Cardiac muscle cell (in vitro differentiated cells and primary cell): ENCODE results near the gene RRAGA. TPM values are rescaled to one million over a fixed set of nuclear protein-coding genes. Genes with fewer than 3 reads are reported as not detected.
"Not testable (repeated sequence)": the region's sequence is repeated elsewhere in the genome, so short reads cannot be mapped to it uniquely, and the experiment has no call there.

ENCODE experiments used
- DNase-seq, 2 donors: peaks; one replicate each; pipeline versions ENCODE4 v3.0.0 to v3.0.0-alpha.2; 2010 to 2017; ENCODE audit warnings: low read depth in 1 of 2, low spot score in 1 of 2
- H3K27ac ChIP-seq: fragments of 200-600 bp; sonication (generic); 2 replicates; pipeline ENCODE4 v1.5.1; 2016
- H3K27me3 ChIP-seq: fragments of 200-600 bp; sonication (generic); 2 replicates; pipeline ENCODE4 v1.6.0; 2016; ENCODE audit warnings: control low read depth
- H3K36me3 ChIP-seq: fragments of 200-600 bp; sonication (generic); 2 replicates; pipeline ENCODE4 v1.5.1; 2016; ENCODE audit warnings: control low read depth
- H3K4me1 ChIP-seq: fragments of 200-600 bp; sonication (generic); 2 replicates; pipeline ENCODE4 v1.8.1; 2017; ENCODE audit warnings: low read depth, mild to moderate bottlenecking, mixed run types
- H3K4me3 ChIP-seq: fragments of 200-600 bp; sonication (generic); 2 replicates; pipeline ENCODE4 v1.5.1; 2016; ENCODE audit warnings: mild to moderate bottlenecking
- H3K9me3 ChIP-seq: fragments of 200-600 bp; sonication (generic); 2 replicates; pipeline ENCODE4 v1.5.1; 2017; ENCODE audit warnings: low read depth, mild to moderate bottlenecking, control low read depth
- polyA plus RNA-seq: library from polyadenylated mRNA; unstranded; fragments of >200 nt; fragmentation: Nextera tagmentation; extraction: Ambion mirVana; gene quantifications from 2 replicates; pipeline ENCODE4 v1.2.1, GENCODE V29; 2016
- total RNA-seq: library from RNA; depleted of rRNA; stranded (reverse); fragments of >200 nt; gene quantifications from 2 replicates; pipeline ENCODE4 v1.2.3, GENCODE V29; 2016
- TF ChIP-seq, protein P1 (sequence below): IDR thresholded peaks from 2 replicates; pipeline ENCODE4 v1.5.1; 2012; ENCODE audit warnings: low read depth, mild to moderate bottlenecking, low read length

The RRAGA gene, protein sequence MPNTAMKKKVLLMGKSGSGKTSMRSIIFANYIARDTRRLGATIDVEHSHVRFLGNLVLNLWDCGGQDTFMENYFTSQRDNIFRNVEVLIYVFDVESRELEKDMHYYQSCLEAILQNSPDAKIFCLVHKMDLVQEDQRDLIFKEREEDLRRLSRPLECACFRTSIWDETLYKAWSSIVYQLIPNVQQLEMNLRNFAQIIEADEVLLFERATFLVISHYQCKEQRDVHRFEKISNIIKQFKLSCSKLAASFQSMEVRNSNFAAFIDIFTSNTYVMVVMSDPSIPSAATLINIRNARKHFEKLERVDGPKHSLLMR
- 43.8 and 53.7 TPM in 2 replicates for total RNA-seq
- 154 and 164 TPM in 2 replicates for polyA plus RNA-seq

DNA sequence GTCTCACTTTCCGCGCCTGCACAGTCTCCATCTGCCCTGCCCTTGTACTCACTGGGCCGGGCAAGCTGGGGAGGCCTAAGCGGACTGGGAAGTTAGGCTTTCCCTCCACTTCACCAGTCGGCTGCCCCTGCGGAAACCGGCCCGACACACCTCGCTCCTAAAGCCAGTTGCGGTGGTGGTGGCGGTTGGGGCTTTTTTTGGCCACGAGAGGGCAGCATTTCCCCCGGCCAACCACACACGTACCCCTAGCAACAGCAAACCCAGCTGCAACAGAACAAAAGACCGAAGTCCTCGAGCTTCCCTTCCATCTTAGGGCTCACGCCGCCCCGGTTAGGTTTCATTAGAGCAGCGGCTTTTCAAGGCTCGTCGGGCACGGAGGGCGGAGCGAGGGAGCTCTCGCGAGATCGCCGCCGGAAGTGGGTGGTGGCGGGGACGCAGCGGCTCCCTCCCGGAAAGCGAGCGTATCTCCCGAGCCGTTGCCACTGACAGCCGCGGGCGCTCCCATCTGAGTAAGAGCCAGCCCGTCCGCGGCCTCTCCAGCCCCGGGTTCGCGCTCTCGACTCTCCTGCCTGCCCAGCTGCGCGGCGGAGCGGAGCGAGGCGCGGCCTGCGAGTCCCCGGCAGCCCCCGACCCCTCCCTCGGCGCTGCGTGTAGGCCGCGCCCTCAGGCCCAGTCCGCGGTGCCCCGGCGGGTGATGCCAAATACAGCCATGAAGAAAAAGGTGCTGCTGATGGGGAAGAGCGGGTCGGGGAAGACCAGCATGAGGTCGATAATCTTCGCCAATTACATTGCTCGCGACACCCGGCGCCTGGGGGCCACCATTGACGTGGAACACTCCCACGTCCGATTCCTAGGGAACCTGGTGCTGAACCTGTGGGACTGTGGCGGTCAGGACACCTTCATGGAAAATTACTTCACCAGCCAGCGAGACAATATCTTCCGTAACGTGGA is at the start of gene RRAGA:
RRAGA (plus strand) TSS at position 462 of the 951 bp plus-strand sequence; CDS start at position 695, 233 bp downstream.
- no peaks in the 10 kb centered on the region for H3K4me1 ChIP-seq
- no peaks in the 10 kb centered on the region for H3K9me3 ChIP-seq
- H3K27me3 ChIP-seq: no peaks in the 10 kb centered on the region
- peak; percentile 96 to 98 for DNase-seq
- peak within 1 kb of the TSS; percentile 91 for H3K27ac ChIP-seq
- H3K4me3 ChIP-seq: peak within 1 kb of the TSS; percentile 62
- TF ChIP-seq, protein P1, sequence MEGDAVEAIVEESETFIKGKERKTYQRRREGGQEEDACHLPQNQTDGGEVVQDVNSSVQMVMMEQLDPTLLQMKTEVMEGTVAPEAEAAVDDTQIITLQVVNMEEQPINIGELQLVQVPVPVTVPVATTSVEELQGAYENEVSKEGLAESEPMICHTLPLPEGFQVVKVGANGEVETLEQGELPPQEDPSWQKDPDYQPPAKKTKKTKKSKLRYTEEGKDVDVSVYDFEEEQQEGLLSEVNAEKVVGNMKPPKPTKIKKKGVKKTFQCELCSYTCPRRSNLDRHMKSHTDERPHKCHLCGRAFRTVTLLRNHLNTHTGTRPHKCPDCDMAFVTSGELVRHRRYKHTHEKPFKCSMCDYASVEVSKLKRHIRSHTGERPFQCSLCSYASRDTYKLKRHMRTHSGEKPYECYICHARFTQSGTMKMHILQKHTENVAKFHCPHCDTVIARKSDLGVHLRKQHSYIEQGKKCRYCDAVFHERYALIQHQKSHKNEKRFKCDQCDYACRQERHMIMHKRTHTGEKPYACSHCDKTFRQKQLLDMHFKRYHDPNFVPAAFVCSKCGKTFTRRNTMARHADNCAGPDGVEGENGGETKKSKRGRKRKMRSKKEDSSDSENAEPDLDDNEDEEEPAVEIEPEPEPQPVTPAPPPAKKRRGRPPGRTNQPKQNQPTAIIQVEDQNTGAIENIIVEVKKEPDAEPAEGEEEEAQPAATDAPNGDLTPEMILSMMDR: peak; percentile 83
- no peaks in the 10 kb centered on the region for H3K36me3 ChIP-seq

DNA sequence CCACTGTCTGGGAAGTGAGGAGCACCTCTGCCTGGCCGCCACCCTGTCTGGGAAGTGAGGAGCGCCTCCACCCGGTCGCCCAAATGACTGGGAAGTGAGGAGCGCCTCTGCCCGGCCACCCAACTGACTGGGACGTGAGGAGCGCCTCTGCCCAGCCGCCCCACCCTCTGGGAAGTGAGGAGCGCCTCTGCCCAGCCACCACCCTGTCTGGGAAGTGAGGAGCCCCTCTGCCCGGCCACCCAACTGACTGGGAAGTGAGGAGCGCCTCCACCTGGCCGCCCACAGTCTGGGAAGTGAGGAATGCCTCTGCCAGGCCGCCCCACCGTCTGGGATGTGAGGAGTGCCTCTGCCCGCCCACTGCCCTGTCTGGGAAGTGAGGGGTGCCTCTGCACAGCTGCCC is 49.1 kb upstream of the RRAGA start:
- H3K27ac ChIP-seq: no peak overlapping the region
- TF ChIP-seq, protein P1: no peak
- H3K4me3 ChIP-seq: no peak overlapping the region
- H3K4me1 ChIP-seq: no peaks in the 10 kb centered on the region
- no peak for DNase-seq
- H3K9me3 ChIP-seq: no peaks in the 10 kb centered on the region
- H3K36me3 ChIP-seq: no peaks in the 10 kb centered on the region
- H3K27me3 ChIP-seq: no peaks in the 10 kb centered on the region

DNA sequence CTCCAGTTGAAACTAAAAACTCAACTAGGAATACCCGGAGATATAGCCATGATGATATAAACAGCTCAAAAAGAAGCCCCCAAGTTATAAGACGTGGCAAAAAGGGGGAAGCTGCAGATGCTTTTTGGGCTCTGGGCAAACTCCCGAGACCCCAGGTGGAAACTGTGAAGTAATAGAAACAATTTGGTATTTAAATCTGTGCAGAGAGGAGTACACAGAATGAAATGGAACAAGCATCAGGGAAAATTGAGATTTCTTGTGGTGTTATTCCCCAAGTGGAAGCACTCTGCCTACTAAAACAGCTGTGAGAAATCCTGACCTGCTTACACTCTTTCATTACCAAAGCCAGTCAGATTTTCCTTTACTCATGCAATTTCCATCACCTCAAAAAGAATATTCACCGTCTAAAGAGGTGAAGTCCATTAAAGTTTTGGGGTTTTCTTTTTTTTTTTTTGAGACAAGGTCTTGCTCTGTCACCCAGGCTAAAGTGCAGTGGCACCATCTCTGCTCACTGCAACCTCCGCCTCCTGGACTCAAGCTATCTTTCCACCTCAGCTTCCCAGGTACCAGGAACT is 39.7 kb upstream of the RRAGA start:
- DNase-seq: no peak
- Histone ChIP-seq H3K27ac (no peak overlapping the region), H3K4me3 (no peak overlapping the region), H3K9me3 (no peaks in the 10 kb centered on the region), H3K27me3 (no peaks in the 10 kb centered on the region), H3K4me1 (no peaks in the 10 kb centered on the region), H3K36me3 (no peaks in the 10 kb centered on the region)
- TF ChIP-seq, protein P1: no peak

DNA sequence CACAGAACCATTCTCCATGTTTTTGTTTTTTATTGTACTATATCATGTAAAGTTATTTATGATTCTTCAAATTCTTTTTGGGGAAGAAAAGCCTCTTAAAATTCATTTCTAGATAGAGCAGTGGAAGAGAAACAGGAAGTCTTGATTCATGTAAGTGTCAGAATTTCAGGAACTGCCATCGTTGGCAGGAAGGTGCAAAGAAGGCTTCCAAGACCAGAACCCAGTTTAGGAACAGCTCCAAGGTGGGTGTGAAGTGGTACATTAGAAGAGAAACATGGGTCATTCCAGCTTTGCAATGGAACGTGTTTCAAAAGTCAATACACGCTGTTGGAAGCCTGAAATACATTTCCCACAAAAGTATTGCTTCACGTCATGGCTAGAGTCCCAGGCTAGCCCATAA is 31.0 kb upstream of the RRAGA start:
- Histone ChIP-seq H3K9me3 (no peaks in the 10 kb centered on the region), H3K27ac (no peak overlapping the region), H3K4me3 (no peak overlapping the region), H3K27me3 (no peaks in the 10 kb centered on the region), H3K36me3 (no peaks in the 10 kb centered on the region), H3K4me1 (no peaks in the 10 kb centered on the region)
- DNase-seq: peak in 1 of 2 donors; percentile 4
- TF ChIP-seq, protein P1: no peak

DNA sequence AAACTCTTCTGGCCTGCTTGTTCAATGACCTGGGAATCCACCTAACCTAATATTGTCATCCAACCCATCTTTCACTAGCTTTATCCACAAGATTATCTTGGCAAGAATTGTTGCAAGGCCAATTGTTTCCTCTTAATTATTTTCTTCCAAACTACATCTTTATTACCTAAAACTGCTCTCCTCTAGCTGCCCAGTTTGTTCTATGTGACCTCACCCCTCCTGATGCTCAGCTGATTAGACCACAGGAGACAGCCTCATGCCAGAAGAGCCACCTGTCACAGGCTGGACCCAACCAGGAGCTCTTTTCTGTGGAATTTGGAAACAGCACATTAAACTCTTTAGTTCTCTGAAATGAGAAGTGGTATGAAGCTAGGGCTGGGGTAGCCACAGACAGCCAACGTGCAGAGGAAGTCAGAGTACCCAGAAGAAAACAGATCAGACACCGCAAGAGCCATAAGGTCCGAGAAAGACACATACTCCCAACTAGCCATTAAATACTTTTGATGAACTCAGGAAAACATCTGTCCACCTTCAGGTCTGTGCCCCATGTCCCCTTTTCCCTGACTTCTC is 28.3 kb upstream of the RRAGA start:
- Histone ChIP-seq H3K27ac (no peak overlapping the region), H3K9me3 (no peaks in the 10 kb centered on the region), H3K36me3 (no peaks in the 10 kb centered on the region), H3K4me1 (no peaks in the 10 kb centered on the region), H3K4me3 (no peak overlapping the region), H3K27me3 (no peaks in the 10 kb centered on the region)
- TF ChIP-seq, protein P1: no peak
- no peak for DNase-seq

DNA sequence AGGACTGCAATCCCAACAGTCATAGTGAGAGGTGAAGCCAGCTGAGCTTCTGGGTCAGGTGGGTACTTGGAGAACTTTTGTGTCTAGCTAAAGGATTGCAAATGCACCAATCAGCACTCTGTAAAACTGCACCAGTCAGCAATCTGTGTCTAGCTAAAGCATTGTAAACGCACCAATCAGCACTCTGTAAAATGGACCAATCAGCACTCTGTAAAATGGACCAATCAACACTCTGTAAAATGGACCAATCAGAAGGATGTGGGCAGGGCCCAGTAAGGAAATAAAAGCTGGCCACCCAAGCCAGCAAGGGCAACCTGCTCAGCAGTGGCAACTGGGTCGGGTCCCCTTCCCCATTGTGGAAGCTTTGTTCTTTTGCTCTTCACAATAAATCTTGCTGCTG is 27.6 kb upstream of the RRAGA start:
- H3K9me3 ChIP-seq, H3K36me3 ChIP-seq, H3K27me3 ChIP-seq, H3K4me3 ChIP-seq, H3K27ac ChIP-seq, H3K4me1 ChIP-seq, DNase-seq: not testable (repeated sequence)
